Activated CD4-positive, alpha-beta memory T cell treated with anti-CD3 and anti-CD28 coated beads, Interleukin-2, amount 10 ng/mL, durations not matched to agents 7 days and 5 days (primary cell): ENCODE results near the gene HEXIM1. TPM values are rescaled to one million over a fixed set of nuclear protein-coding genes. Genes with fewer than 3 reads are reported as not detected.

ENCODE experiments used
- CTCF ChIA-PET: fragments of 350-600 bp; sonication (Branson Sonifier 250); formaldehyde crosslinking; loops from one replicate; lab custom pipeline; 2021; ENCODE audit warnings: antibody characterized with exemption, inconsistent platforms; lab: Charles Lee
- POLR2A ChIA-PET: fragments of 350-600 bp; sonication (Branson Sonifier 250); formaldehyde crosslinking; loops from one replicate; lab custom pipeline; 2021; ENCODE audit warnings: antibody characterized with exemption; lab: Charles Lee
- DNase-seq: peaks from one replicate; pipeline ENCODE4 v3.0.0-alpha.2; 2020
- H3K27ac Mint-ChIP-seq: one replicate; pipeline ENCODE4 v1.8.0; 2021; ENCODE audit warnings: mild to moderate bottlenecking, mixed read lengths
- H3K27me3 Mint-ChIP-seq: one replicate; pipeline ENCODE4 v1.8.0; 2021; ENCODE audit warnings: mixed read lengths
- H3K36me3 Mint-ChIP-seq: one replicate; pipeline ENCODE4 v1.8.0; 2021; ENCODE audit warnings: low read depth, mixed read lengths
- H3K4me1 Mint-ChIP-seq: one replicate; pipeline ENCODE4 v1.8.0; 2021; ENCODE audit warnings: mixed read lengths
- H3K4me3 Mint-ChIP-seq: one replicate; pipeline ENCODE4 v1.8.0; 2021; ENCODE audit warnings: mild to moderate bottlenecking, mixed read lengths
- H3K9me3 Mint-ChIP-seq: one replicate; pipeline ENCODE4 v1.8.0; 2021; ENCODE audit warnings: mixed read lengths
- total RNA-seq, 2 experiments: library from RNA; stranded (reverse); gene quantifications; one replicate each; pipeline ENCODE4 v1.2.3, GENCODE V29; 2021

The HEXIM1 gene
- total RNA-seq, 2 experiments from 2014 or later, result 35.0 to 35.8 TPM

DNA sequence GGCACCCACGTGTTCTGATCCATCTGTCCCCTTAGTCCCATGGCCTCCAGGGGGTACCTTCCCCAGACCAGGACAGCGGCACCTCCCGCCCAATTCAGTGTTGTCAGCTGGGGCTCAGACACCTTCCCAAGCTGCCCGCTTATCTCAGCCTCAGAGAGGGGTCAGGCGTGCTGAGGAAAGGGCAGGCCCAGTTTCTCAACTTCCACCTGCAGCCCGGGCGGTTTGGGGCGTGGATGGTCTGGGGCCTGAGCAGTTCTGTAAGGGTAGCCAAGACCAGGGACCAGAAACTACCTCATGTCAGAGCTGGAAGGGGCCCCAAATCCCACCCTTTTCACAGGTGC lies 21.1 kb upstream of the HEXIM1 start:
- Mint-ChIP-seq H3K4me1 (peaks cover 9% of the 10 kb centered on the region), H3K27ac (no peak overlapping the region), H3K36me3 (no peaks in the 10 kb centered on the region), H3K4me3 (no peak overlapping the region), H3K27me3 (peaks cover 9% of the 10 kb centered on the region), H3K9me3 (no peaks in the 10 kb centered on the region)
- DNase-seq, result no peak
- ChIA-PET POLR2A (interaction anchor here (1.0 kb wide), 1 partner anchor 77 kb away, joined by 3 read pairs; no protein-coding TSS in a partner anchor), CTCF (interaction anchor here (0.6 kb wide), 1 partner anchor 26 kb away, joined by 3 read pairs; no protein-coding TSS in a partner anchor)

DNA sequence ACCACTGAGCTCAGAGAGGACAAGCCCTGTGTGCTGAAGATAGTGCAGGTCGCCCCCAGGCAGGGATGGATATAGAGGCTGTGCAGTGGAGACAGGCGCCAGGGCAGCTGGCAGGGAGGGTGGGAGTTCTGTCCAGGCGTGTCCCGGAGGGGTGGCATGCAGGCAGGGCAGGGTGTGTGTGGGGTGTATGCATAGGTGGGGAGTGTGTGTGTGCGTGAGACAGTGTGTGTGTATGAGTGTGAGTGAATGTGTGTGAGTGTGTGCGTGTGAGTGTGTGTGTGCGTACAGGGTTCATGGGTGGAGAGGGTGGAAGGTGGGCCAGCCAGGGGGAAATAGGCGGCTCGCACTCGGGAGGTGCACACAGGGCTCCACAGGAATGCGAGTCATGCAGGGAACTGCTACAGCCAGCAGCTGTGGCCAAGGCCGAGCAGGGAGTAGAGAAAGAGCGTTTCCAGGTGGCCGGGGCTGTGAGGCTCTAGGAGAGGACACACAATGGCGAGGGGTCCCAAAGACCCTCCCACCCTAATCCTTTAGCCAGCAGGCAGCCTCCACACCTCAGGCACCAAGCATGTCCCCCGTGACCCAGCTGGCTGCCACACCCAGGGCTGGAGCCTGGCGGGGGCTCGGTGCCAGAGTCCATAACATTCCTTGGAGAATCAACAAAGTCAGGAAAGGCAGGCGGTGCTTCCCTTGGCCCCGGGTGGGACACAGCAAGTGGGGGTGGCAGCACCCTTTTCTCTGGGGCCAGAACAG lies 20.6 kb upstream of the HEXIM1 start:
- Mint-ChIP-seq H3K36me3 (no peaks in the 10 kb centered on the region), H3K27me3 (peaks cover 9% of the 10 kb centered on the region), H3K4me1 (peaks cover 9% of the 10 kb centered on the region), H3K4me3 (no peak overlapping the region), H3K27ac (no peak overlapping the region), H3K9me3 (no peaks in the 10 kb centered on the region)
- ChIA-PET CTCF (interaction anchor here (0.6 kb wide), 1 partner anchor 27 kb away, joined by 3 read pairs; no protein-coding TSS in a partner anchor), POLR2A (interaction anchor here (1.0 kb wide), 1 partner anchor 77 kb away, joined by 3 read pairs; no protein-coding TSS in a partner anchor)
- DNase-seq, result no peak

DNA sequence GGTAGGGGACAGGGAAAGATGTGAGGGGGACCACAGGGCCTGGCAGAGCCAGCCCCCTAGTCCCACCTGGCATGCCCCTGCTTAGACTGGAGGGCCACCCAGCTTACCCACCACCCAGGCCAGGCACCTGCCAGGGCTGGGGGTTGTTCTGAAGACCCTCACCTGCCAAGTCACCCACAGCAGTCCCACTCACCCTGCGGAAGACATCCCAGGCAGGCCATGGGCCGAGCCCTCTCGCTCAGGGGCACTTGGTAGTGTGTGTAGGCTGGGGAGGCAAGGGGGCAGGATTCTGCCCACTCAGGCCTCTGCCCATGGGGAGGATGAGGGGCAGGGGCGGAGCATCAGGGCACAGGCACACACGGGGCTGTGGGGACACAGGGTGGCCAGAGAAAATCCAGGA lies 19.9 kb upstream of the HEXIM1 start:
- Mint-ChIP-seq H3K27ac (no peak overlapping the region), H3K27me3 (peaks cover 9% of the 10 kb centered on the region), H3K9me3 (no peaks in the 10 kb centered on the region), H3K4me3 (no peak overlapping the region), H3K36me3 (no peaks in the 10 kb centered on the region), H3K4me1 (peaks cover 11% of the 10 kb centered on the region)
- no peak for DNase-seq
- ChIA-PET CTCF (interaction anchor here (1.6 kb wide), 1 partner anchor 70 kb away, joined by 4 read pairs; no protein-coding TSS in a partner anchor), POLR2A (interaction anchor here (0.5 to 1.0 kb wide), 3 partner anchors 56 to 903 kb away, joined by 3 to 4 read pairs (median 3); no protein-coding TSS in a partner anchor)

DNA sequence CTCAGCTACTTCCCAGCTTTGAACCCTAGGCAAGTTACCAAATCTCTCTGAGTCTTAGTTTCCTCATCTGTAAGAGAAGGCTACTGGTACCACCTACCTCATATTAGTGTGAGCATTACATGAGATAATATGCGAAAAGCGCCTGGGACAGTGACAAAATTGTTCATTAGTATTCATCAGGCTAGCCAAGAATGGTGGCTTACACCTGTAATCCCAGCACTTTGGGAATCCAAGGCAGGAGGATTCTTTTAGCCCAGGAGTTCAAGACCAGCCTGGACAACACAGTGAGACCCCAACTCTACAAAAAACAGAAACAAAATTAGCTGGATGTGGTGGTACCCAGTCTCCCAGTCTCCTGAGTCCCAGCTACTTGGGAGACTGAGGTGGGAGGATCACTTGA lies 19.3 kb upstream of the HEXIM1 start:
- Mint-ChIP-seq H3K4me1 (peaks cover 12% of the 10 kb centered on the region), H3K36me3 (no peaks in the 10 kb centered on the region), H3K27ac (no peak overlapping the region), H3K4me3 (no peak overlapping the region), H3K9me3 (no peaks in the 10 kb centered on the region), H3K27me3 (peaks cover 9% of the 10 kb centered on the region)
- POLR2A ChIA-PET, result interaction anchor here (0.5 to 1.1 kb wide), 4 partner anchors 20 to 904 kb away, joined by 3 to 4 read pairs (median 3); partner anchors contain the start of gene HEXIM1
- CTCF ChIA-PET, result interaction anchor here (1.6 kb wide), 1 partner anchor 69 kb away, joined by 4 read pairs; no protein-coding TSS in a partner anchor
- no peak for DNase-seq

DNA sequence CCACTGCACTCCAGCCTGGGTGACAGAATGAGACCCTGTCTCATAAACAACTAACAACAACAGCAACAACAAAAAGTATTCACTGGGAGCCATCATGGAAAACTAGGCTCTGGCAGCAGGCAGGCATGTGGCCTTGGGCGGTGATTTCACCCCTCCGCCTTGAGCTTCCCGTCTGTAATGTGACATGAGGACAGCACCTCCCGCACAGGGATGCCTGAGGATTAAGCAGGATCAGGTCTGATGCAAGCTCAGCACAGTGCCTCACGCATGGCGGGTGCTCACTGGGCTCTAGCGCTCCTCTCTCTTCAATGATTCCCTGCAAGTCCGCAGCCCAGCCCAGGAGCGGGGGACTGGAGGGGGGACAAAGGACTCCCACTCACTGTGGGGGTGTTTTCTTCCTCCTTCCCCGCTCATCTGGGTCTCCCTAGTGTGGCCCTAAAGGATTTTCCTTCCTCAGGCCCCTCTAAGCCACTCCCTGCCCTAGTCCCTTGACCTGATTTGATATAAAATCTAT lies 18.8 kb upstream of the HEXIM1 start:
- H3K27me3 Mint-ChIP-seq, result peaks cover 9% of the 10 kb centered on the region
- no peak for DNase-seq
- no peak overlapping the region for H3K27ac Mint-ChIP-seq
- H3K4me1 Mint-ChIP-seq, result peaks cover 7% of the 10 kb centered on the region
- ChIA-PET CTCF (interaction anchor here (0.6 to 1.6 kb wide), 2 partner anchors 69 to 90 kb away, joined by 3 to 4 read pairs; no protein-coding TSS in a partner anchor), POLR2A (interaction anchor here (0.9 to 1.1 kb wide), 2 partner anchors 19 to 68 kb away, joined by 3 read pairs; partner anchors contain the start of gene HEXIM1)
- H3K36me3 Mint-ChIP-seq, result no peaks in the 10 kb centered on the region
- no peak overlapping the region for H3K4me3 Mint-ChIP-seq
- H3K9me3 Mint-ChIP-seq, result no peaks in the 10 kb centered on the region

DNA sequence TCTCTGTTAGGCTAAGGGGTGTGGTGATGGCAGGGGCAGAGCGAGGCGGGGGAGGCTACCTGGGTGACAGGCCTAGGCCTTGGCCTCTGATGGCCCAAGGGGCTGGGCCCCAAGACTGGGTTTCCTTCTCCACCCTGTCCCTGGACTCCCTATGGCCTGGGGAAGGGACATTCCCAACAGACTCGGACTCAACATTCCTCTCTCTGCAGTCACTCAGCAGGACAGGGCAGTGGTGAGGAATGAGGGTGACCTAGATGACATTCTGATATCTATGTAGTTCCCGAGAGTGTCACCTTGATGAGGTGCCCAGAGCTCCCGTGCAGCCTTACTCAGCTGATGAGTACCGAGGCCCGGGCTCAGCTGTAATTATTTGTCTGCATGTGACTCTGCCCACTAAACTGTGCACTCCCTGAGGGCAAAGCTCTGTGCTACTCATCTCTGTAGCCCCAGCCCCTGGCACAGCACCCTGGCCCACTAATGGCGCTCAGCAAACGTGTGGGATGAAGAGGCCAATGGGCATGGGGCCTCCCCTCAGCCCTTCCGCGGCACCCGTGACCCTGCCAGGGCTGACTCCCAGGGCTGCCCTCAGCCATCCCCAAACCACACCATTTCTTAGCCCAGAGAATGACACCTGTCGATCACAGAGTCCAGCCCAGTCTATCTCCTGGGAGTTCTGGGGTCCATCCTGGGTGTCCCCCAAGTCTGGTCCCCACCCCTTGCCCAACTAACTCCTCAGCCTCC lies 18.2 kb upstream of the HEXIM1 start:
- Mint-ChIP-seq H3K36me3 (no peaks in the 10 kb centered on the region), H3K4me1 (peaks cover 6% of the 10 kb centered on the region), H3K9me3 (no peaks in the 10 kb centered on the region), H3K27me3 (peaks cover 9% of the 10 kb centered on the region), H3K27ac (no peak overlapping the region), H3K4me3 (no peak overlapping the region)
- CTCF ChIA-PET, result interaction anchor here (0.6 to 1.6 kb wide), 3 partner anchors 19 to 90 kb away, joined by 3 to 4 read pairs (median 3); no protein-coding TSS in a partner anchor
- no peak for DNase-seq
- POLR2A ChIA-PET, result interaction anchor here (0.9 to 1.1 kb wide), 2 partner anchors 19 to 68 kb away, joined by 3 read pairs; partner anchors contain the start of gene HEXIM1

DNA sequence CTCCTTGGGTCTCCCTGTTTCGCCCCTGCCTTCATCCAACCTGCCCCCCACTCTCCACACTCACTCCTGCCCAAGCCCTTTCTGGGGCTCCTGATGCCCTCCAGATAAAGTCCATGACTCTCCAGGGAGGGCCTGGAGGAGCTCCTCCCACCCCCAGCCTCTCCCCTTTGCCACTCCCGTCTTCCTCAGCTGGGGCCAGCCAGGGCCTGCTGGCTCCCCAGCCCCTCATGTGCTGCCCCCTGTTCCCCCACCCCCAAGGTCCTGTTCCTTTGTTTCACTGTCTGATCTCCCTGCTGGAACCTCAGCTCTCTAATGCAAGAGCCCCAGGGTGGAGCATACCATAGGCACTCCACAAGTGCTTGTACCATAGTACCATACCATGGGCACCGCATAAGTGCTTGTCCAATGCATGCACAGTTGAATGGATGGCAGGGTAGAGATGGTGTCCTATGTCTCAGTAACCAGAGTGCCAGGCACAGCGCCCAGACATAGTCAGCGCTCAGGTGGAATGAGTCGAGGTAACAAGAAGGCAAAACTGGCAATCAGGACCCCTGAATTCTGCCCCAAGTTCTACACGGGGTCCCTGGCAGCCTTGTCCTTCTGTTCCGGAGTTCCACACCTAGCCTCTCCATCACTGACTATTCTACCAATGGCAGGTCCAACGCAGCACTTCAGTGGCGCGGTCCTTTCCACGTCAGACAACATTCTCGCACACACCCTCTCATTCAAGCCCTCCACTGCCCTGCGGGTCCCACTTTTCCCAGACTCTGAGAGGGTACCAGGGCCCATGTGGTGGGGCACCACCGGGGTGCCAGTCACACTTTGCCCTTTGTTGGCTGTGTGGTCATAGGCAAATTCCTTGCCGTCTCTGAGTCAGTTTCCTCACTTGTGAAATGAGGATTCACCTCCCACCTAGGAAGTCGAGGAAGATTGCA lies 17.3 kb upstream of the HEXIM1 start:
- no peak for DNase-seq
- no peaks in the 10 kb centered on the region for H3K9me3 Mint-ChIP-seq
- peak overlapping the region; percentile 46 for H3K4me3 Mint-ChIP-seq
- POLR2A ChIA-PET, result interaction anchor here (1.0 kb wide), 1 partner anchor 18 kb away, joined by 3 read pairs; the partner anchor contains the start of gene HEXIM1
- peaks cover 11% of the 10 kb centered on the region for H3K4me1 Mint-ChIP-seq
- peaks cover 9% of the 10 kb centered on the region for H3K27me3 Mint-ChIP-seq
- H3K27ac Mint-ChIP-seq, result no peak overlapping the region
- H3K36me3 Mint-ChIP-seq, result no peaks in the 10 kb centered on the region
- CTCF ChIA-PET, result interaction anchor here (0.7 kb wide), 1 partner anchor 18 kb away, joined by 3 read pairs; no protein-coding TSS in a partner anchor

DNA sequence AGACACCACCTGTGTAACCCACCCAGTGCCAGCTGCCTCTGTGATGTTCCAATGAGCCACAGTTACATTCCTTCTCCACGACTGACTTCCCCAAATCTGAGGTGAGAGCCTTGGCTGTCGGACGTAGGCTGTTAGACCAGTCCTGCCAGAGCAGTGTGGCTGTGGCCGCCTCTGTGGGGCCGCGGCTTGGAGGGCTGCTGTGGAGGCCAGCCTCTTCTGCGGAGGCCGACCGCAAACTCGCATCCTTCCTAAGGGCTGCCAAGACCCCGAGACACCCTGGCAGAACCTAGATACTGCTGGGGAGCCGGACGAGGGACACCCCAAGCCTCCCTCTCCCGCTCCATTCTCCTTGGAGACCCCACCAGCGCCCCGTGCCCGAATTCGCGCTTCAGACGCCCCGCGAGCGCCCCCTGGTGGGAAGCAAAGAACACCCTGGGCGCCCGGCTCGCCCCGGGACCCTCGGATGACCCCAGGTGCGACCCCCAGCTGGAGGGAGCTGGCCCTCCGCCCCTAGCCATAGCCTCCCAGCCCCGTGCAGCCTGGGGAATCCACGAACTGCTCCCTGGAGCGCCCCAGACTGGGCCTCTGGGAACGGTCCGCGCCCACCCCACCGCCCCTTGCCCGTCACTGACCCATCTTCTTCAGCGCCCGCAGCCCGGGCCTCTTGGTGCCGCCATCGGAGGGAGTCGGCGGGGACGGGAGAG lies 16.5 kb upstream of the HEXIM1 start:
- H3K36me3 Mint-ChIP-seq, result no peaks in the 10 kb centered on the region
- H3K27me3 Mint-ChIP-seq, result peaks cover 9% of the 10 kb centered on the region

DNA sequence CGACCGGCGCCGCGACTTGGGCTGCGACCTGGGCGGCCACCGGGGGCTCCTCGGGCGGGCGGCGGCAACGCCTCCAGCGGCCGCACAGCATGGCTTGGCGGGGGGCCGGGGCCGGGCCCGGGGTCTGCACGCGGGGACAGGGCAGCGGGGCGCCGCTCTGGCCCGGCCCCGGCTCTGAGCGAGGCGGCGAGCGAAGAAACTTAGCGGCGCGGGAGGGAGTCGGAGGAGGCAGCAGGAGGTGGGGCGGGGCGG lies 16.0 kb upstream of the HEXIM1 start, which contains the start of gene PLCD3:
Gene PLCD3, minus strand, starts transcription at position 196 of the 252 bp plus-strand sequence. Its CDS starts 105 bp downstream, at position 91.
- Mint-ChIP-seq H3K4me1 (peaks cover 18% of the 10 kb centered on the region), H3K27me3 (peaks cover 9% of the 10 kb centered on the region), H3K27ac (peak within 1 kb of the TSS; percentile 73), H3K36me3 (no peaks in the 10 kb centered on the region), H3K4me3 (peak within 1 kb of the TSS; percentile 85), H3K9me3 (no peaks in the 10 kb centered on the region)
- ChIA-PET CTCF (interaction anchor here (11.5 kb wide), 1 partner anchor 16 kb away, joined by 347 read pairs; the partner anchor contains the start of gene HEXIM1), POLR2A (interaction anchor here (1.0 kb wide), 1 partner anchor 16 kb away, joined by 3 read pairs; the partner anchor contains the start of gene HEXIM1)
- no peak for DNase-seq

More for the DNA sequence above, 16.5 kb upstream of the HEXIM1 start:
- ChIA-PET POLR2A (interaction anchor here (1.0 kb wide), 1 partner anchor 17 kb away, joined by 3 read pairs; the partner anchor contains the start of gene HEXIM1), CTCF (interaction anchor here (11.5 kb wide), 1 partner anchor 17 kb away, joined by 347 read pairs; the partner anchor contains the start of gene HEXIM1)
- peak; percentile 54 for DNase-seq
- Mint-ChIP-seq H3K4me1 (peaks cover 18% of the 10 kb centered on the region), H3K4me3 (peak overlapping the region; percentile 46), H3K27ac (no peak overlapping the region), H3K9me3 (no peaks in the 10 kb centered on the region)

DNA sequence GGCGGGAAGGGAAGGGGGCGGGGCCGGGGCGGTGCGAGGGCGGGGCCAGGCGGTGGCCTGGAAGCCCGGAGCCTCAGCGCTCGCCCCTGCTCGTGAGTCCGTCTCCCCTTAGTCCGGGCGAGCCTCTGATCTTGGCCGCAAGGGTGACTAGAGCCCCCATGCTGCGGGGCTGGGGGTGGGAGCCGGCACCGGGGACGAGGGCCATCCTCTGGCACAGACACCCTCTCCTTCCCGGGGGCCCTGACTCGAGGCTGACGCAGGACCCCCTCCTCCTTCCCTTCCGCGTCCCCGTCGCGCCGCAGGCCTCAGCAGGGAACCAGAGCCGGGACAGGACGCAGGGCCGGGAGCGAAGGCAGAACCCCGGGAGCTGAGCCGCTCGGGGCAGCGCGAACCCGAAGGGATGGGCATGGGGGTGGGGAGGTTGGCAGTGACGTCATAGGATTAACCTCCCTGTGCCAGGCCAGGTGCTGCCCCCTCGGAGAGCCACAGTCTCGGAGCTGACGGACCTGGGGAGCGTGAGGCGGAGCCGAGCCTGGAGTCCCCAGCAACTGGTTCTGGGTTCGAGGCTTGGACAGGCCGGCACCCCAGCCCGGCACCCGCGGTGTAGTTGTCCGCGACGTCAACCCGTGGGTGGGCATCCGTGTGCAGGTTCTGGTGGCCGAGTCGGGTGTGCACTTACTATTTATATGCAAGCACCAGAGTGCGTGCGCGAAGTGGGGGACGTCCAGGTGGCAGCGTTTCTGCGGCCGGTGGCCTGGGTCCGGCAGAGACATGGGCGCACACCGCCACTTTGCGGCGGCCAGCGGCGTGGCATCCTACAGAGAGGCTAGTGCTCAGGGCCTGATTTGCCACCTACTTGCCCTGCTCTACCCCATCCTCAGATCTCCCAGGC lies 15.5 kb upstream of the HEXIM1 start:
- ChIA-PET CTCF (interaction anchor here (0.6 to 11.5 kb wide), 4 partner anchors 16 to 357 kb away, joined by 3 to 347 read pairs (median 112); partner anchors contain the start of gene HEXIM1), POLR2A (interaction anchor here (1.0 kb wide), 1 partner anchor 16 kb away, joined by 3 read pairs; the partner anchor contains the start of gene HEXIM1)
- H3K4me3 Mint-ChIP-seq, result peak overlapping the region; percentile 85
- H3K27ac Mint-ChIP-seq, result peak overlapping the region; percentile 73
- peaks cover 19% of the 10 kb centered on the region for H3K4me1 Mint-ChIP-seq
- DNase-seq, result peak; percentile 74
- no peaks in the 10 kb centered on the region for H3K36me3 Mint-ChIP-seq
- H3K9me3 Mint-ChIP-seq, result no peaks in the 10 kb centered on the region
- H3K27me3 Mint-ChIP-seq, result peaks cover 9% of the 10 kb centered on the region
